ENCODE data around the gene SNAPC3. TPM values are rescaled to one million over a fixed set of nuclear protein-coding genes. Genes with fewer than 3 reads are reported as not detected.
"Not testable (repeated sequence)": the region's sequence is repeated elsewhere in the genome, so short reads cannot be mapped to it uniquely, and the experiment has no call there.

Gene SNAPC3
- total RNA-seq, 1 donor: 43.3 TPM

DNA sequence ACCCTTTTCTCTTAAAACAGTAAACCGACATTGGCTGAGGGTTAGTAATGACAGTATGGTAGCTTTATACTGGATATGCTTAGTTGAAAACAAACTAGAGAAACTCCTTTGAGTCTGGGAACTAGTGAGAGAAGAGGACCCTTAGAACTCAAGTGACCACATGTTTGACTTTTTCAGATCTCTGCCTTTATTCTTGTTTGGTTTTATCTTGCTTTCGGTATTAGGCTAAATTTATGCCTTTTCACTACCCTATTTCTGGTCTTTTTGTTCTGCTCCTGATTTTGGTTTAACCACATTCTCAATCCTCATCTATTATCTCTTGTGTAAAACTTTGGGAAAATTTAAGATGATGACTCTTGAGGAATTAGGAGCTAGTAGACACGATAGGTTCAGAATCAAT, 11.0 kb downstream of the SNAPC3 start:
- TF ChIP-seq, protein P1, sequence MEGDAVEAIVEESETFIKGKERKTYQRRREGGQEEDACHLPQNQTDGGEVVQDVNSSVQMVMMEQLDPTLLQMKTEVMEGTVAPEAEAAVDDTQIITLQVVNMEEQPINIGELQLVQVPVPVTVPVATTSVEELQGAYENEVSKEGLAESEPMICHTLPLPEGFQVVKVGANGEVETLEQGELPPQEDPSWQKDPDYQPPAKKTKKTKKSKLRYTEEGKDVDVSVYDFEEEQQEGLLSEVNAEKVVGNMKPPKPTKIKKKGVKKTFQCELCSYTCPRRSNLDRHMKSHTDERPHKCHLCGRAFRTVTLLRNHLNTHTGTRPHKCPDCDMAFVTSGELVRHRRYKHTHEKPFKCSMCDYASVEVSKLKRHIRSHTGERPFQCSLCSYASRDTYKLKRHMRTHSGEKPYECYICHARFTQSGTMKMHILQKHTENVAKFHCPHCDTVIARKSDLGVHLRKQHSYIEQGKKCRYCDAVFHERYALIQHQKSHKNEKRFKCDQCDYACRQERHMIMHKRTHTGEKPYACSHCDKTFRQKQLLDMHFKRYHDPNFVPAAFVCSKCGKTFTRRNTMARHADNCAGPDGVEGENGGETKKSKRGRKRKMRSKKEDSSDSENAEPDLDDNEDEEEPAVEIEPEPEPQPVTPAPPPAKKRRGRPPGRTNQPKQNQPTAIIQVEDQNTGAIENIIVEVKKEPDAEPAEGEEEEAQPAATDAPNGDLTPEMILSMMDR (IDR thresholded peaks at IDR 0.05; ENCODE audit: insufficient read depth, low read length): no peak
- no peak for DNase-seq (ENCODE audit: low read depth)
- no peak overlapping the region for H3K4me3 ChIP-seq (ENCODE audit: low read depth, low read length)

DNA sequence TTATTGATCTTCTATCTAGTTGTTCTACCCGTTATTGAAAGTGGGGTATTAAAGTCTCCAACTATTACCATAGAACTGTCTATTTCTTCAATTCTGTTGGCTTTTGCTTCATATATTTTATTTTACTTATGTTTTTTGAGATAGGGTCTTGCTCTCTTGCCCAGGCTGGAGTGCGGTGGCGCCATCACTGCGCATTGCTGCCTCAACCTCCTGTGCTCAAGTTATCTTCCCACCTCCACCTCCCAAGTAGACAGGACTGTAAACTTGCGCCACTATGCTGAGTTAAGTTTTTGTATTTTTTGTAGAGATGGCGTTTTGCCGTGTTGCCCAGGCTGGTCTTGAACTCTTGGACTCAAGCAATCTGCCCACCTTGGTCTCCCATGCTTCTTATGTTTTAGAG, 16.2 kb downstream of the SNAPC3 start:
- DNase-seq (ENCODE audit: low read depth): no peak
- TF ChIP-seq, protein P1 (IDR thresholded peaks at IDR 0.05; ENCODE audit: insufficient read depth, low read length): no peak
- no peak overlapping the region for H3K4me3 ChIP-seq (ENCODE audit: low read depth, low read length)

DNA sequence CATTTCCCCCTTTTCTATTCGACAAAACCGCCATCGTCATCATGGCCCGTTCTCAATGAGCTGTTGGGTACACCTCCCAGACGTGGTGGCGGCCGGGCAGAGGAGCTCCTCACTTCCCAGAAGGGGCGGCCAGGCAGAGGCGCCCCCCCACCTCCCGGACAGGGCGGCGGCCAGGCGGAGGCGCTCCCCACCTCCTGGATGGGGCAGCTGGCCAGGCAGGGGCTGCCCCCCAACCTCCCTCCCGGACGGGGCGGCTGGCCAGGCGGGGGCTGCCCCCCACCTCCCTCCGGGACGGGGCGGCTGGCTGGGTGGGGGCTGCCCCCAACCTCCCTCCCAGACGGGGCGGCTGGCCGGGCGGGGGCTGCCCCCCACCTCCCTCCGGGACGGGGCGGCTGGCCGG, 19.2 kb downstream of the SNAPC3 start:
- not testable (repeated sequence) for DNase-seq (ENCODE audit: low read depth); H3K4me3 ChIP-seq (ENCODE audit: low read depth, low read length)

DNA sequence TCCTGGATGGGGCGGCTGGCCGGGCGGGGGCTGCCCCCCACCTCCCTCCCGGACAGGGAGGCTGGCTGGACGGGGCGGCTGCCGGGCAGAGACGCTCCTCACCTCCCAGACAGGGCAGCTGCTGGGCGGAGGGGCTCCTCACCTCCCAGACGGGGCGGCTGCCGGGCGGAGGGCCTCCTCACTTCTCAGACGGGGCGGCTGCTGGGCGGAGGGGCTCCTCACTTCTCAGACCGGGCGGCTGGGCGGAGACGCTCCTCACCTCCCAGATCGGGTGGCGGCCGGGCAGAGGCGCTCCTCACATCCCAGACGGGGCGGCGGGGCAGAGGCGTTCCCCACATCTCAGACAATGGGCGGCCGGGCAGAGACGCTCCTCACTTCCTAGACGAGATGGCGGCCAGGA, 19.6 kb downstream of the SNAPC3 start:
- DNase-seq (ENCODE audit: low read depth); H3K4me3 ChIP-seq (ENCODE audit: low read depth, low read length): not testable (repeated sequence)

DNA sequence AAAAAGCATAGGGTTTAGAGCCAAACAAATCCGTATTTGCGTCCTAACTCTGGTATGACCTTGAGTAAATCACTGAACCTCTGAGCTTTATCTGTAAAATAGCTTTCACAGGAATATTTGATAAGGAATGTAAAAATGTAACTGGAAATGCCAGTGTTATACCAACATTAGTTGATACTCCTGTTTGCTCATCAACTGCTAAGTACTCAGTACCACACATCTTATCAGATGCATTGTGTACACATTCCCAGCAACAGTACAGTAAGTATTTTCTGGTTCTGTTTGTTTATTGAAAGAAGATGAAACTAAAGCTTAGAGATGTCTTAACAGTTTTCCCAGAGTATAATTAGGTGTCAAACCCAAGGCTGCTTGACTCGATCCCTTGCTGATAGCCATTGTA, 21.5 kb downstream of the SNAPC3 start:
- no peak for DNase-seq (ENCODE audit: low read depth)
- TF ChIP-seq, protein P1 (IDR thresholded peaks at IDR 0.05; ENCODE audit: insufficient read depth, low read length): no peak
- H3K4me3 ChIP-seq (ENCODE audit: low read depth, low read length): no peak overlapping the region

DNA sequence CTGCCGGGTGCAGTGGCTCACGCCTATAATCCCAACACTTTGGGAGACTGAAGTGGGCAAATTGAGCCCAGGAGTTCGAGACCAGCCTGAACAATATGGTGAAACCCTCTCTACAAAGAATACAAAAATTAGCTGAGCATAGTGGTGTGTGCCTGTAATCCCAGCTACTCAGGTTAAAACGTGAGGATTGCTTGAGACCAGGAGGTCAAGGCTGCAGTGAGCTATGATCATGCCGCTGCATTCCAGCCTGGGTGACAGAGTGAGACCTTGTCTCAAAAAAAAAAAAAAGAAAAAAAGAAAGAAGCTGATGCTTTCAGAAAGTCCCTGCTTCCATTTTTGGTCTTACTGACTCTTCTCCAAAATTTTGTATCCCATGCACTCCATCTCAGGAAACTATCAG, 31.3 kb downstream of the SNAPC3 start:
- no peak overlapping the region for H3K4me3 ChIP-seq (ENCODE audit: low read depth, low read length)
- DNase-seq (ENCODE audit: low read depth): no peak
- TF ChIP-seq, protein P1 (IDR thresholded peaks at IDR 0.05; ENCODE audit: insufficient read depth, low read length): no peak

DNA sequence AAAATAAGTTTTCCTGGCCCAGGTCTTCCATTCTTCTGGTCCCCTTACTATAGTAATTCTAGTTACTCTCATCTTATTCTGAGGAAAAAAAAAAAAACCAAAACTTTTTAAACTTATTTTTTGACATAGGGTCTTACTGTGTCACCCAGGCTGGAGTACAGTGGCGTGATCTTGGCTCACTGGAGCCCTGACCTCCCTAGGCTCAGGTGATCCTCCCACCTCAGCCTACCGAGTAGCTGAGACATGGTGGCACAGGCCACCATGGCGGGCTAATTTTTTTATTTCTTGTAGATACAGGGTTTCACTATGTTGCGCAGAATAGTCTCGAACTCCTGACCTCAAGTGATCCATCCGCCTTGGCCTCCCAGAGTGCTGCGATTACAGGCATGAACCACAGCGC, 38.4 kb downstream of the SNAPC3 start:
- H3K4me3 ChIP-seq (ENCODE audit: low read depth, low read length): no peak overlapping the region
- DNase-seq (ENCODE audit: low read depth): no peak
- TF ChIP-seq, protein P1 (IDR thresholded peaks at IDR 0.05; ENCODE audit: insufficient read depth, low read length): no peak

DNA sequence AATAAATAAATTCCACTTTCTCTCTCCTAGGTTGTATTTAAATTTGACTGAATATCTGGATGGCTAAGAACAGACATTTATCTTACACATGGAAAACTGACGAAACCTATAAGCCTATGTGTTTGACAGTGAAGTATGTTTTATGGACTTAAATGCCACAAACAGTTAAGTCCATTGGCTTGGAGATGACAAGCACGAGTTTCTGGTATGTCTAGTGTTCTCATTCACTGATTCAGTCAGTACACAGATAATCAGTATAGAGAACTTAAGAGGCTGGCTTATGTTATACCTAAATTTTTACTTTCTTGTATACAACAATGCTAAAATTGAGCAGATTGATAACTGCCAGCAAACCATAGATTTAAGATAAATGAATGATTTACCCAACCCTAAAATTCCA, 38.9 kb downstream of the SNAPC3 start:
- TF ChIP-seq, protein P1 (IDR thresholded peaks at IDR 0.05; ENCODE audit: insufficient read depth, low read length): no peak
- no peak overlapping the region for H3K4me3 ChIP-seq (ENCODE audit: low read depth, low read length)

More for the DNA sequence above, 38.9 kb downstream of the SNAPC3 start:
- DNase-seq (ENCODE audit: low read depth): no peak
